Panc1 (cell line): ENCODE data around the gene APOBEC3G. TPM values are rescaled to one million over a fixed set of nuclear protein-coding genes. Genes with fewer than 3 reads are reported as not detected.

Source experiments
- ATAC-seq: fragments of 200-7000 bp; cut with Tn5 transposase; 2 replicates; pipeline ENCODE4 v1.9.1; 2020; ENCODE audit warnings: mild to moderate bottlenecking, moderate library complexity
- BruUV-seq: library from RNA; stranded (reverse); fragments of 400-500 nt; replicated peaks from 2 replicates; lab custom pipeline; 2021; lab: Mats Ljungman, UMichigan
- CTCF ChIA-PET: fragments of 300-600 bp; sonication (Branson Sonifier 250); formaldehyde crosslinking; loops from one replicate; lab custom pipeline; 2022; ENCODE audit warnings: antibody characterized with exemption; lab: Charles Lee
- POLR2A ChIA-PET: fragments of 300-600 bp; sonication (Branson Sonifier 250); formaldehyde crosslinking; loops from one replicate; lab custom pipeline; 2022; ENCODE audit warnings: antibody characterized with exemption; lab: Charles Lee
- DNase-seq: peaks from one replicate; pipeline ENCODE4 v3.0.0-alpha.2; 2010; ENCODE audit warnings: low read depth, low spot score
- H3K27ac ChIP-seq: 2 replicates; pipeline ENCODE4 v1.5.1; 2011; ENCODE audit warnings: mild to moderate bottlenecking, low read length, inconsistent platforms
- H3K27me3 ChIP-seq: fragments of 200-500 bp; sonication (Bioruptor generic); 2 replicates; pipeline ENCODE4 v1.6.0; 2014; ENCODE audit warnings: low read length, inconsistent platforms; ENCODE audit not compliant: control insufficient read depth, insufficient read depth
- H3K36me3 ChIP-seq: fragments of 200-500 bp; sonication (Bioruptor generic); 2 replicates; pipeline ENCODE4 v1.5.1; 2014; ENCODE audit warnings: inconsistent platforms, mild to moderate bottlenecking, low read length, moderate library complexity; ENCODE audit not compliant: control insufficient read depth, insufficient read depth
- H3K4me1 ChIP-seq: 2 replicates; pipeline ENCODE4 v1.5.1; 2011; ENCODE audit warnings: inconsistent platforms, mild to moderate bottlenecking, low read length, moderate library complexity; ENCODE audit not compliant: control insufficient read depth, insufficient read depth
- H3K4me3 ChIP-seq, 2 experiments: 2 replicates each; pipeline ENCODE4 v1.5.1; 2011 to 2012; ENCODE audit warnings: low read depth in 2 of 2, low read length in 2 of 2, mild to moderate bottlenecking in 2 of 2, inconsistent platforms in 1 of 2, moderate library complexity in 1 of 2
- H3K9me3 ChIP-seq: fragments of 200-500 bp; sonication (Bioruptor generic); 2 replicates; pipeline ENCODE4 v1.5.1; 2014; ENCODE audit warnings: low read depth, mild to moderate bottlenecking, inconsistent platforms, low read length, moderate library complexity; ENCODE audit not compliant: control insufficient read depth, insufficient read depth
- CTCF ChIP-seq: fragments of 450-650 bp; IDR thresholded peaks from 2 replicates; pipeline ENCODE4 v1.5.1; 2017; ENCODE audit warnings: mild to moderate bottlenecking
- POLR2AphosphoS5 ChIP-seq: IDR thresholded peaks from 2 replicates; pipeline ENCODE4 v1.6.1; 2012; ENCODE audit warnings: mild to moderate bottlenecking, low read depth, low read length, moderate library complexity
- REST ChIP-seq, 2 experiments: IDR thresholded peaks; 2 replicates each; pipeline ENCODE4 v1.6.1; 2011 to 2012; ENCODE audit warnings: low read depth in 2 of 2, control low read depth in 1 of 2, low read length in 1 of 2, mild to moderate bottlenecking in 1 of 2, moderate library complexity in 1 of 2; ENCODE audit not compliant: insufficient read depth in 1 of 2
- SIN3A ChIP-seq: IDR thresholded peaks from 2 replicates; pipeline ENCODE4 v1.6.1; 2012; ENCODE audit warnings: low read depth, mild to moderate bottlenecking, low read length, moderate library complexity, borderline replicate concordance; ENCODE audit not compliant: insufficient read depth
- TCF7L2 ChIP-seq: IDR thresholded peaks from 2 replicates; pipeline ENCODE4 v1.6.1; 2011; ENCODE audit warnings: mild to moderate bottlenecking, low read depth, low read length, inconsistent platforms
- in situ Hi-C: cut with HindIII; loops from 2 replicates; pipeline ENCODE4 v1.10.0; 2016; ENCODE audit warnings: low sequenced_read_pairs, low pct_unique_long_range_greater_than_20kb
- intact Hi-C: fragments of 100-400 bp; cut with micrococcal nuclease; formaldehyde crosslinking; loops from one replicate; pipeline ENCODE4 v1.10.0; 2022; ENCODE audit not compliant: unreplicated experiment
- total RNA-seq: library from RNA; stranded (reverse); gene quantifications from one replicate; pipeline ENCODE4 v1.2.1, GENCODE V29; 2021; ENCODE audit not compliant: unreplicated experiment

The APOBEC3G gene
- total RNA-seq, 1 experiment from 2014 or later, result 4.8 TPM

GRCh38 chr22:39129081-39129480 is 52.0 kb downstream of the APOBEC3G start:
- DNase-seq (no peak), ATAC-seq (no peak)
- Histone ChIP-seq H3K4me3 (no peak overlapping the region), H3K9me3 (no peaks in the 10 kb centered on the region), H3K27ac (no peak overlapping the region), H3K27me3 (no peaks in the 10 kb centered on the region), H3K36me3 (no peaks in the 10 kb centered on the region), H3K4me1 (peaks cover 7% of the 10 kb centered on the region; the same call in 1 of the 2 replicates)
- CTCF ChIA-PET, result no interaction called here
- POLR2A ChIA-PET, result no interaction called here
- TF ChIP-seq TCF7L2 (no peak), SIN3A (no peak), REST (IDR thresholded peaks at IDR 0.05; ENCODE audit: insufficient read depth in 1 of 2, low read depth in 2 of 2, low read length in 1 of 2) (no peak), POLR2AphosphoS5 (no peak), CTCF (no peak)
- in situ Hi-C loops, result no loop called here
- no TSS peak for BruUV-seq
- intact Hi-C loops, result no loop called here

- no TSS peak for BruUV-seq
- no peak overlapping the region for H3K27ac ChIP-seq
- ATAC-seq (no peak), DNase-seq (no peak)
- no peaks in the 10 kb centered on the region for H3K27me3 ChIP-seq
- H3K36me3 ChIP-seq, result no peaks in the 10 kb centered on the region
- ChIA-PET POLR2A (no interaction called here), CTCF (no interaction called here)
- TF ChIP-seq REST (IDR thresholded peaks at IDR 0.05; ENCODE audit: insufficient read depth in 1 of 2, low read depth in 2 of 2, low read length in 1 of 2) (no peak), SIN3A (no peak), TCF7L2 (no peak), CTCF (no peak), POLR2AphosphoS5 (no peak)
- in situ Hi-C loops, result no loop called here
- intact Hi-C loops, result no loop called here
- peaks cover 7% of the 10 kb centered on the region; the same call in 1 of the 2 replicates for H3K4me1 ChIP-seq
- H3K9me3 ChIP-seq, result no peaks in the 10 kb centered on the region
- H3K4me3 ChIP-seq, result no peak overlapping the region
These were observed 52.7 kb downstream of the APOBEC3G start for GRCh38 chr22:39129746-39130145.
